NB4 (cell line): Measurements from ENCODE around the gene CNTN4.

Experiments used
- DNase-seq: peaks from one replicate; pipeline ENCODE4 v3.0.0; 2010; ENCODE audit warnings: low read depth
- H3K4me3 ChIP-seq: one replicate; pipeline ENCODE4 v1.5.1; 2011; ENCODE audit warnings: mild to moderate bottlenecking, low read depth, low read length, moderate library complexity
- MYC ChIP-seq: IDR thresholded peaks from 2 replicates; pipeline ENCODE4 v1.6.1; 2011; ENCODE audit warnings: low read depth, low read length
- POLR2A ChIP-seq: IDR thresholded peaks from 2 replicates; pipeline ENCODE4 v1.6.1; 2011; ENCODE audit warnings: mild to moderate bottlenecking; ENCODE audit not compliant: insufficient read length; ENCODE audit errors: extremely low read depth
- TF ChIP-seq, protein P1 (sequence below): IDR thresholded peaks from one replicate; pipeline ENCODE4 v1.5.1; 2012; ENCODE audit warnings: low read depth, low read length
- TF ChIP-seq, protein P2 (sequence below): IDR thresholded peaks from 2 replicates; pipeline ENCODE4 v1.6.1; 2011; ENCODE audit warnings: low read depth, low read length

Gene CNTN4

DNA sequence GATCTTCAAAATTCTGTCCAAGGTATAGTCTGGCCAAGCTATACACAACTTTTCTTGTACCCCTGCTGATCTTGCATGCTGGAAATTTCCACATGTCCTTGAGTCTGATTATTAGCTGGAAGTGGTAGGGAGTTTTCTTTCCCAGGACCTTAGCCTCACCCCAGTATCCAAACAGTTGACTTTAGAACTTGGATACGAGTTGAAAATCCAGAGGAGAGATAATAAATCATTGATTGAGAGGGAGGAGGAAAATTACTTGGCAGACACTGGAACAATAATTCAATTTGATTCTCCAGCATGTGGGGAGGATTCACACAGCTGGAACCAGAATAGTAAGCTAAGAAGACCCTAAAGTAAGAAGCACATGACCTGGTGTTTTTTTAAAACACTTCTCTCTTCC is 895.1 kb downstream of the CNTN4 start:
- TF ChIP-seq POLR2A (no peak), MYC (no peak)
- TF ChIP-seq, protein P1, sequence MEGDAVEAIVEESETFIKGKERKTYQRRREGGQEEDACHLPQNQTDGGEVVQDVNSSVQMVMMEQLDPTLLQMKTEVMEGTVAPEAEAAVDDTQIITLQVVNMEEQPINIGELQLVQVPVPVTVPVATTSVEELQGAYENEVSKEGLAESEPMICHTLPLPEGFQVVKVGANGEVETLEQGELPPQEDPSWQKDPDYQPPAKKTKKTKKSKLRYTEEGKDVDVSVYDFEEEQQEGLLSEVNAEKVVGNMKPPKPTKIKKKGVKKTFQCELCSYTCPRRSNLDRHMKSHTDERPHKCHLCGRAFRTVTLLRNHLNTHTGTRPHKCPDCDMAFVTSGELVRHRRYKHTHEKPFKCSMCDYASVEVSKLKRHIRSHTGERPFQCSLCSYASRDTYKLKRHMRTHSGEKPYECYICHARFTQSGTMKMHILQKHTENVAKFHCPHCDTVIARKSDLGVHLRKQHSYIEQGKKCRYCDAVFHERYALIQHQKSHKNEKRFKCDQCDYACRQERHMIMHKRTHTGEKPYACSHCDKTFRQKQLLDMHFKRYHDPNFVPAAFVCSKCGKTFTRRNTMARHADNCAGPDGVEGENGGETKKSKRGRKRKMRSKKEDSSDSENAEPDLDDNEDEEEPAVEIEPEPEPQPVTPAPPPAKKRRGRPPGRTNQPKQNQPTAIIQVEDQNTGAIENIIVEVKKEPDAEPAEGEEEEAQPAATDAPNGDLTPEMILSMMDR, result no peak
- TF ChIP-seq, protein P2, sequence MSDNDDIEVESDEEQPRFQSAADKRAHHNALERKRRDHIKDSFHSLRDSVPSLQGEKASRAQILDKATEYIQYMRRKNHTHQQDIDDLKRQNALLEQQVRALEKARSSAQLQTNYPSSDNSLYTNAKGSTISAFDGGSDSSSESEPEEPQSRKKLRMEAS, result no peak
- no peak overlapping the region for H3K4me3 ChIP-seq
- DNase-seq, result no peak

DNA sequence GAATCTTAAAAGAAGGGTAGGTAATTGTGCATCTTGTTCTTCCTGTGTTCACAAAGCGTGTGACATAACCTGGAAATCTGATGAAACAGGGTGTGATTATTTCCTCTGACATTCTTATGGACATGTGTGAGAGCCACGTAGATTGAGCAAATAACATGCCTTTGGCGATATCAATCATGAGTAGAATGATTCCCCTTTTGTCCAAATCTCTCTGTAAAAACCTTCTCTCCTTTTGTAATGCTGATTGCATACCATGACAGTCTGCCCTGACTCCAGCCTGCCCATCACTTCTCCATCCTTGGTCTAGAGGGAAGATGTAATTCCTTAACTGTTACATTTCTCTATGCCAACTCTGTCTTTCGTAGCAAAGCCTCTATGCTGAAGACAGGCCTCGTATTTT is 896.5 kb downstream of the CNTN4 start:
- no peak for DNase-seq
- no peak for TF ChIP-seq MYC
- TF ChIP-seq, protein P1, result no peak
- no peak for TF ChIP-seq POLR2A
- TF ChIP-seq, protein P2, result no peak
- H3K4me3 ChIP-seq, result no peak overlapping the region

DNA sequence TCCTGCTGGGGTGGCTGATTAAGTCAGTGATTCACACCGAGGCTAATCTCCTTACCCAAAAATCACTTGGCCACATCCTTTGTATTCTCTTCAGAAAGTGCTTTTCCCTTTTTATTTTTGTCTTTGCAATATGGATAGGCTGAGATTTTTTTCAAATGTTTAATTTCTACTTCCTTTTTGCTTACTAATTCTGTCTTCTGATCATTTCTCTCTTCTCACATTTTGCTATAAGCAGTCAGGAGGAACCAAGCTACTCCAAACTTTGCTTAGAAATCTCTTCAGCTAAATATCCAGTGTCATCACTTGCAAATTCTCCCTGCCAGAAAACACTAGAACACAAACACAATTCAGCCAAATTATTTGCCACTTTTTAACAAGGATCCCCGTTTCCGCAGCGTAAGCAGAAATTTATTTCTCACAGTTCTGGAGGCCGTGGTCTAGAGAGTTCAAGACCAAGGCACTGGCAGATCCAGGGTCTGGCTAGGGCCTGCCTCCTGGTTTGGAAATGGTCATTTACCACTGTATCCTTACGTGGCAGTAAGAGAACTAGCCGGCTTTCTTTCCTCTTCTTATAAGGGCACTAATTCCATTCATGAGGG is 906.6 kb downstream of the CNTN4 start:
- DNase-seq, result no peak
- H3K4me3 ChIP-seq, result no peak overlapping the region
- TF ChIP-seq, protein P1, result no peak
- TF ChIP-seq MYC (no peak), POLR2A (no peak)
- TF ChIP-seq, protein P2, result no peak

DNA sequence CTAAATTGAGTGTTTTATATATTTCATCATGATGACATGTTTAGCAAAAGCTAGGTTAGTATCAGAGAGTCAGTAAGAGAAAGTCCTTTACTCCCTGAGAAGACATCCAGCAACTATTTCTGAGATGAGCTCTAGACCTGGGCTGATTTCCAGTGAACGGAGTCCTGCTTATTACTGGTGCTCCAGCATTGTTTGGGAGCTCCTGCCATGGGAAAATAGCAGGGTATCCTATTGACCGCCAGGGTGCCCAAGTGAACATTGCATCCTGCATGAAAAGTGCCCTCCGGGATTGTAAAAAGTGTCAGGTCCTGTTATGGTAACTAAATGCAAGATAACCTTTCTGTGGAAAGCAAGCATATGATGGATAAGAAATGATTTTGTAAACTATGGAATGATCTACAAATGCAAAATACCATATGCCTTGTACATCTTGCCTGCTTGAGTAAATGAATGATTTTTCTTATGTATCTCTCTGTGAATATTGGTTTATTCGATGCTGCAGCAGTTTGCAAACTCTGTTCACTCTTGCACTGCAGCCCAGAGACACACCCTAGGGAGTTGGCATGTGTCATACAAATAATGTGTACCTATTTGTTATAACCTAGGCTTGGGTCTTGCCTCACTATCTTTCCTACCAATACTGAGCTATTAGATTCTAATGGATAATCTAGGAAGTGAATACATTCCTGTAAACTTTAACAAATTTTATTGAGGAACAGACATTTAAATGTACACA is 914.8 kb downstream of the CNTN4 start:
- no peak overlapping the region for H3K4me3 ChIP-seq
- no peak for DNase-seq
- no peak for TF ChIP-seq MYC
- no peak for TF ChIP-seq POLR2A
- TF ChIP-seq, protein P1, result no peak
- TF ChIP-seq, protein P2, result no peak

DNA sequence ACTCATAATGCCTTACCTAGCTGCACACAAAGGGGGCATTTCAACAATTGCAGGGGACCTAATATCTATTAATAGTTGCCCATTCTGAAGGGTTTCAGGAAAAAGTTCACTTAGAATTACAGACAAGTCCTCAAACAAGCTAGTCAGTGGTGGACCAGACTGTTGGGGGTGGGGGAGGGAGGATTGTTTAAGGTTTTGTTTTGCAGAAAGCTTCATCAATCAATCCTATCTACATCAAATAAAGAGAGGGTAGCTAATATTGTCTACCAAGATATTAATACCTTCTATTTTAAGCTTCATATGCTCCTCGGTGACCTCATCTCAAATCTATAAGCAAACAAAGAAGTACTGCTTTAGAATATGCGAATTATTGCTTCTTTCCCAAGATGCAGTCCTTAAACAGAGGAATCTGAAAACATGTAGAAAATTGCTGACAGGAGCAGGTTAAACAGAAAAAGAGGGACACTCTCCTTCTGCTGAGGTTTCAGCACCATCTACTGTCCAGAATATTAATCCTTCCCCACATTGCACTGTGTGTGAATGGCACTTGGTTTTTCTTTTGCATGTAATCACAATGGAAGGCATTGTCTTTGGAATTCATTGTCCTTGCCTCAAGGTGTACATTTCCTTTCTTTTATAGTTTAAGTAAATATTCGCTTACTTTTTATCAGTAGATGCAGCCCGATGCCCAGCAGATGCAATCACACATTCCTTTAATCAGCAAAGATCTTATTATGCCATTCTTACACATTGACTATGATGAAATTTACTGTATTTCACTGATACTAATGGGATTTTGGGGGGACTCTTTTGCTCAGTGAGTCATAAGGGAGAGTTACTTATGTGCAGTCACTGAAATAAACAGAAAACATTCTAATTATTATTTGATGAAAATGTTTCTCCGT is 916.8 kb downstream of the CNTN4 start:
- no peak overlapping the region for H3K4me3 ChIP-seq
- TF ChIP-seq, protein P2, result no peak
- TF ChIP-seq, protein P1, result peak; percentile 26
- no peak for TF ChIP-seq POLR2A
- no peak for TF ChIP-seq MYC
- DNase-seq, result peak; percentile 31
